ENCODE results near the gene CEACAM8. TPM values are rescaled to one million over a fixed set of nuclear protein-coding genes. Genes with fewer than 3 reads are reported as not detected.

The CEACAM8 gene
- total and polyA plus RNA-seq, 7 donors = 0.03 to 0.25 TPM; not detected in 5

- intact Hi-C loops (cut with DNase I) = no loop called here
- Histone ChIP-seq H3K4me3 (no peak overlapping the region), H3K4me1 (no peaks in the 10 kb centered on the region), H3K36me3 (ENCODE audit: insufficient read depth in 1 of 2, low read depth in 1 of 2) (no peaks in the 10 kb centered on the region), H3K27ac (no peak overlapping the region), H3K9me3 (no peaks in the 10 kb centered on the region), H3K27me3 (ENCODE audit: insufficient read depth in 3 of 3, low read length in 2 of 3) (peaks cover 0 to 3% (median 0%) of the 10 kb centered on the region in 3 donors)
- DNase-seq (no peak), ATAC-seq (no peak)
- WGBS, 3 donors = 63 to 79% (median 75%) methylated on average over 4 of the region's 4 CpGs
- no peak for TF ChIP-seq CTCF (IDR thresholded peaks at IDR 0.05)
Observed at GRCh38 chr19:42546831-42547500, 47.8 kb downstream of the CEACAM8 start.

- H3K4me3 ChIP-seq = no peak overlapping the region
- no peak for DNase-seq
- intact Hi-C loops (cut with DNase I) = no loop called here
- no peak for TF ChIP-seq CTCF (IDR thresholded peaks at IDR 0.05)
- peaks cover 0 to 3% (median 0%) of the 10 kb centered on the region in 3 donors for H3K27me3 ChIP-seq (ENCODE audit: insufficient read depth in 3 of 3, low read length in 2 of 3)
- no peak for ATAC-seq
- WGBS, 3 donors = 80 to 86% (median 82%) methylated on average over 4 of the region's 4 CpGs
- no peak overlapping the region for H3K27ac ChIP-seq
- H3K9me3 ChIP-seq = no peaks in the 10 kb centered on the region
- H3K4me1 ChIP-seq = no peaks in the 10 kb centered on the region
- H3K36me3 ChIP-seq (ENCODE audit: insufficient read depth in 1 of 2, low read depth in 1 of 2) = no peaks in the 10 kb centered on the region
Observed at GRCh38 chr19:42544146-42544545, 50.6 kb downstream of the CEACAM8 start.

- WGBS, 3 donors = 91 to 94% (median 93%) methylated on average over 2 of the region's 2 CpGs
- H3K27me3 ChIP-seq (ENCODE audit: insufficient read depth in 3 of 3, low read length in 2 of 3) = peaks cover 0 to 7% (median 3%) of the 10 kb centered on the region in 3 donors
- intact Hi-C loops (cut with DNase I) = no loop called here
- H3K4me1 ChIP-seq = no peaks in the 10 kb centered on the region
- no peaks in the 10 kb centered on the region for H3K9me3 ChIP-seq
- no peak overlapping the region for H3K27ac ChIP-seq
- no peak for TF ChIP-seq CTCF (IDR thresholded peaks at IDR 0.05)
- no peaks in the 10 kb centered on the region for H3K36me3 ChIP-seq (ENCODE audit: insufficient read depth in 1 of 2, low read depth in 1 of 2)
- ATAC-seq (no peak), DNase-seq (no peak)
- H3K4me3 ChIP-seq = no peak overlapping the region
Observed at GRCh38 chr19:42542791-42543190, 51.9 kb downstream of the CEACAM8 start.

- DNase-seq = no peak
- intact Hi-C loops (cut with DNase I) = no loop called here
- no peak for TF ChIP-seq CTCF (IDR thresholded peaks at IDR 0.05)
- Histone ChIP-seq H3K9me3 (no peaks in the 10 kb centered on the region), H3K4me1 (no peaks in the 10 kb centered on the region), H3K36me3 (ENCODE audit: insufficient read depth in 1 of 2, low read depth in 1 of 2) (no peaks in the 10 kb centered on the region), H3K27me3 (ENCODE audit: insufficient read depth in 3 of 3, low read length in 2 of 3) (peaks cover 0 to 7% (median 0%) of the 10 kb centered on the region in 3 donors), H3K4me3 (no peak overlapping the region), H3K27ac (no peak overlapping the region)
- 47 to 54% (median 49%) methylated on average over 8 of the region's 8 CpGs for WGBS, 3 donors
- no peak for ATAC-seq
Observed at GRCh38 chr19:42540071-42540553, 54.6 kb downstream of the CEACAM8 start.

Measured in psoas muscle (tissue), 8 donors.